SH-SY5Y (cell line): Measurements from ENCODE around the gene PLEKHA7.

Experiments used
- GATA2 ChIP-seq: IDR thresholded peaks from 2 replicates; pipeline ENCODE4 v1.6.1; 2011; ENCODE audit warnings: mild to moderate bottlenecking, low read depth, low read length
- GATA3 ChIP-seq: IDR thresholded peaks from 2 replicates; pipeline ENCODE4 v1.6.1; 2011; ENCODE audit warnings: low read depth, mild to moderate bottlenecking, low read length, moderate library complexity

DNA sequence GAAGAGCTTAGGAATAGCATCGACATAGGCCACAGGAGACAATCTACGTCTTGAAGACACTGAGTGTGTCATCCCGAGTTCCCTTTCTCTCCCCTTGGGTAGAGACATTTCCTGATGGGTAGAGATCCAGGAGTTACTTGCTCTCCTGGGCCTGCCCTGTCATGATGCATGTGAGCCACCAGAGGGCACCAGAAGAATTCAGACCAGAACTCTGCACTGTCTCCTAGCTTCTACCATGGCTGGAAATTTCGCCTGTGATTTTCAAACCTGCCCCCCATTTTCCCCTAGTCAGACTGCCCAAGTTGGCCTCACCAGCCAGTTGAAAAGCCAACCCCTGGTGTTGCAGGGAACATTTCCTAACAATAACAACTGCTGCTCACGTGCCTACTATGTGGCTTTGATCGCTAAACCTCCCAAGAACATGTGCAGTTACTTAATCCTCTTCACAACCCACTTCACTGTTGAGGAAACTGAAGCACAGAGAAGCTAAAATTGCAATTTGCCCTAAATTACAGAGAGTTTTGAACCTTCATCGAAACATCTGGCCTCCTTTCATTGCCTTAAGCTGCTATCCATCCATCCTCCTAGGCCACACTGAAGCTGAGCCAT, 228.6 kb downstream of the PLEKHA7 start:
- no peak for TF ChIP-seq GATA2
- TF ChIP-seq GATA3: no peak
